H9 (cell line): ENCODE data around the gene ZFP91. TPM values are rescaled to one million over a fixed set of nuclear protein-coding genes. Genes with fewer than 3 reads are reported as not detected.

Experiments used
- DNase-seq: peaks from one replicate; pipeline ENCODE4 v3.0.0-alpha.2; 2017
- H2AFZ ChIP-seq: one replicate; pipeline ENCODE4 v1.6.1; 2013; ENCODE audit warnings: mild to moderate bottlenecking, low read length, control low read depth, moderate library complexity
- H2AK5ac ChIP-seq: 2 replicates; pipeline ENCODE4 v1.6.1; 2013; ENCODE audit warnings: low read length, control low read depth, mixed read lengths; ENCODE audit not compliant: insufficient read length
- H2BK120ac ChIP-seq: one replicate; pipeline ENCODE4 v1.6.1; 2013; ENCODE audit warnings: low read depth, mild to moderate bottlenecking, low read length, control low read depth, inconsistent platforms; ENCODE audit not compliant: poor library complexity, severe bottlenecking
- H2BK12ac ChIP-seq: 2 replicates; pipeline ENCODE4 v1.6.1; 2013; ENCODE audit warnings: low read length, control low read depth, mixed read lengths, low read depth; ENCODE audit not compliant: insufficient read length
- H2BK15ac ChIP-seq: 2 replicates; pipeline ENCODE4 v1.6.1; 2013; ENCODE audit warnings: low read depth, low read length, control low read depth
- H2BK20ac ChIP-seq: one replicate; pipeline ENCODE4 v1.6.1; 2013; ENCODE audit warnings: low read depth, mild to moderate bottlenecking, low read length, control low read depth, inconsistent platforms; ENCODE audit not compliant: poor library complexity, severe bottlenecking
- H2BK5ac ChIP-seq: 2 replicates; pipeline ENCODE4 v1.6.1; 2013; ENCODE audit warnings: low read length, control low read depth, mixed read lengths; ENCODE audit not compliant: insufficient read length
- H3K14ac ChIP-seq: 2 replicates; pipeline ENCODE4 v1.6.1; 2013; ENCODE audit warnings: low read length, control low read depth; ENCODE audit not compliant: insufficient read depth
- H3K18ac ChIP-seq: 2 replicates; pipeline ENCODE4 v1.6.1; 2013; ENCODE audit warnings: low read depth, mild to moderate bottlenecking, mixed read lengths, low read length, control low read depth; ENCODE audit not compliant: insufficient read length
- H3K23ac ChIP-seq: 2 replicates; pipeline ENCODE4 v1.6.1; 2013; ENCODE audit warnings: low read length, control low read depth, mixed read lengths, low read depth; ENCODE audit not compliant: insufficient read length
- H3K23me2 ChIP-seq: 2 replicates; pipeline ENCODE4 v1.6.1; 2013; ENCODE audit warnings: low read depth, mild to moderate bottlenecking, mixed read lengths, low read length, control low read depth; ENCODE audit not compliant: insufficient read length, poor library complexity, severe bottlenecking
- H3K27ac ChIP-seq: 2 replicates; pipeline ENCODE4 v1.5.1; 2013; ENCODE audit warnings: low read length, control low read depth, mixed read lengths, low read depth; ENCODE audit not compliant: insufficient read length
- H3K27me3 ChIP-seq: 2 replicates; pipeline ENCODE4 v1.6.1; 2013; ENCODE audit warnings: low read length, control low read depth, inconsistent platforms; ENCODE audit not compliant: insufficient read depth
- H3K4ac ChIP-seq: 2 replicates; pipeline ENCODE4 v1.6.1; 2013; ENCODE audit warnings: low read depth, mild to moderate bottlenecking, control low read depth, inconsistent platforms, low read length, moderate library complexity
- H3K4me1 ChIP-seq: 2 replicates; pipeline ENCODE4 v1.6.1; 2013; ENCODE audit warnings: low read length, control low read depth, inconsistent platforms; ENCODE audit not compliant: insufficient read depth
- H3K4me2 ChIP-seq: 2 replicates; pipeline ENCODE4 v1.6.1; 2013; ENCODE audit warnings: low read length, control low read depth, mixed read lengths; ENCODE audit not compliant: insufficient read length, insufficient read depth
- H3K56ac ChIP-seq: 2 replicates; pipeline ENCODE4 v1.6.1; 2013; ENCODE audit warnings: low read depth, mild to moderate bottlenecking, mixed read lengths, low read length, control low read depth; ENCODE audit not compliant: insufficient read length
- H3K79me1 ChIP-seq: 2 replicates; pipeline ENCODE4 v1.6.1; 2013; ENCODE audit warnings: low read depth, mild to moderate bottlenecking, moderate library complexity, low read length, control low read depth, inconsistent platforms; ENCODE audit not compliant: insufficient read depth, poor library complexity, severe bottlenecking
- H3K79me2 ChIP-seq: 2 replicates; pipeline ENCODE4 v1.6.1; 2013; ENCODE audit warnings: low read length, control low read depth, inconsistent platforms; ENCODE audit not compliant: insufficient read depth
- H3K9ac ChIP-seq: 2 replicates; pipeline ENCODE4 v1.6.1; 2013; ENCODE audit warnings: low read length, control low read depth, mixed read lengths; ENCODE audit not compliant: insufficient read length; ENCODE audit errors: extremely low read depth
- H3K9me3 ChIP-seq: one replicate; pipeline ENCODE4 v1.6.1; 2013; ENCODE audit warnings: low read depth, low read length, inconsistent platforms; ENCODE audit not compliant: control insufficient read depth
- H3T11ph ChIP-seq: one replicate; pipeline ENCODE4 v1.6.1; 2013; ENCODE audit warnings: mild to moderate bottlenecking, low read length, control low read depth, inconsistent platforms
- H4K20me1 ChIP-seq: one replicate; pipeline ENCODE4 v1.6.1; 2013; ENCODE audit not compliant: control insufficient read depth, insufficient read length, insufficient read depth
- H4K5ac ChIP-seq: 2 replicates; pipeline ENCODE4 v1.6.1; 2013; ENCODE audit warnings: low read depth, mild to moderate bottlenecking, mixed read lengths, low read length, control low read depth; ENCODE audit not compliant: insufficient read length
- H4K8ac ChIP-seq: replicated peaks from 2 replicates; pipeline ENCODE4 v1.6.1; 2013; ENCODE audit warnings: low read length, control low read depth, mixed read lengths, low read depth; ENCODE audit not compliant: insufficient read length
- H4K91ac ChIP-seq: 2 replicates; pipeline ENCODE4 v1.6.1; 2013; ENCODE audit warnings: low read depth, mild to moderate bottlenecking, moderate library complexity, mixed read lengths, low read length, control low read depth; ENCODE audit not compliant: insufficient read length
- H3K27ac Mint-ChIP-seq, 3 experiments: 2 replicates in 2 of 3; 3 replicates in 1 of 3; pipeline ENCODE4 v1.8.0; 2020 to 2021; ENCODE audit warnings: mixed read lengths in 3 of 3, mild to moderate bottlenecking in 1 of 3, moderate library complexity in 1 of 3
- H3K27me3 Mint-ChIP-seq: 2 replicates; pipeline ENCODE4 v1.8.0; 2021; ENCODE audit warnings: low read depth, mild to moderate bottlenecking, moderate library complexity, mixed read lengths
- H3K36me3 Mint-ChIP-seq, 3 experiments: 2 replicates in 2 of 3; 3 replicates in 1 of 3; pipeline ENCODE4 v1.8.0; 2020 to 2021; ENCODE audit warnings: low read depth in 3 of 3, mixed read lengths in 3 of 3; ENCODE audit not compliant: insufficient read depth in 1 of 3
- H3K4me1 Mint-ChIP-seq, 2 experiments: 2 replicates each; pipeline ENCODE4 v1.8.0; 2020; ENCODE audit warnings: mixed read lengths in 2 of 2
- H3K4me3 Mint-ChIP-seq, 2 experiments: 2 replicates in 1 of 2; 3 replicates in 1 of 2; pipeline ENCODE4 v1.8.0; 2020 to 2021; ENCODE audit warnings: mild to moderate bottlenecking in 2 of 2, mixed read lengths in 2 of 2, moderate library complexity in 1 of 2
- H3K9me3 Mint-ChIP-seq, 2 experiments: 2 replicates in 1 of 2; 3 replicates in 1 of 2; pipeline ENCODE4 v1.8.0; 2020; ENCODE audit warnings: mild to moderate bottlenecking in 2 of 2, mixed read lengths in 2 of 2, moderate library complexity in 1 of 2
- CTCF ChIP-seq: fragments of 200-600 bp; sonication (generic); conservative IDR thresholded peaks from 3 replicates; pipeline ENCODE4 v1.8.0; 2021; ENCODE audit warnings: antibody characterized with exemption, mild to moderate bottlenecking
- WGBS: extraction: QIAGEN DNeasy Blood & Tissue Kit; methylation state at CpG from one replicate; pipeline ENCODE4 v1.1.7; 2013; ENCODE audit warnings: missing lambda C conversion rate, low lambda C conversion rate, mixed read lengths; ENCODE audit not compliant: insufficient read length; ENCODE audit errors: extremely low coverage; 5-methylcytosine and 5-hydroxymethylcytosine counted together
- total RNA-seq: library from RNA; stranded (reverse); gene quantifications from 2 replicates; pipeline ENCODE4 v1.2.1, GENCODE V29; 2021

ZFP91 gene
- total RNA-seq, 1 experiment from 2014 or later = 32.9 TPM

- no peak overlapping the region for H2BK5ac ChIP-seq
- H3K9me3 Mint-ChIP-seq = no peaks in the 10 kb centered on the region
- H3K79me1 ChIP-seq = peaks cover 4% of the 10 kb centered on the region
- H3K4me3 Mint-ChIP-seq = no peak overlapping the region
- H2AFZ ChIP-seq = no peak overlapping the region
- no peaks in the 10 kb centered on the region for H3K23me2 ChIP-seq
- H3K27ac Mint-ChIP-seq = no peak overlapping the region; a peak in 1 of 7 replicates
- no peak overlapping the region for H2BK12ac ChIP-seq
- no peak overlapping the region for H3K27ac ChIP-seq
- no peak for DNase-seq
- no peak overlapping the region for H2BK20ac ChIP-seq
- H3K4me1 ChIP-seq = no peaks in the 10 kb centered on the region; the same call in 1 of the 2 replicates
- no peaks in the 10 kb centered on the region for H4K20me1 ChIP-seq
- no peaks in the 10 kb centered on the region for H3K27me3 Mint-ChIP-seq
- H3K79me2 ChIP-seq = peaks cover 18% of the 10 kb centered on the region; the same call in 1 of the 2 replicates
- H2BK15ac ChIP-seq = no peak overlapping the region
- no peaks in the 10 kb centered on the region for H3K9me3 ChIP-seq
- H2AK5ac ChIP-seq = no peak overlapping the region
- H3K9ac ChIP-seq = no peak overlapping the region
- no peak overlapping the region for H3T11ph ChIP-seq
- H3K4me1 Mint-ChIP-seq = peaks cover 14% of the 10 kb centered on the region in 2 experiments; a peak in 3 of 4 replicates
- peaks cover 19 to 30% (median 24%) of the 10 kb centered on the region in 3 experiments; a peak in 6 of 7 replicates for H3K36me3 Mint-ChIP-seq
- H2BK120ac ChIP-seq = no peak overlapping the region
- H3K14ac ChIP-seq = no peak overlapping the region
- H4K8ac ChIP-seq = no peak overlapping the region
- H3K56ac ChIP-seq = no peak overlapping the region
- no peak overlapping the region for H3K4ac ChIP-seq
- no peaks in the 10 kb centered on the region for H3K27me3 ChIP-seq
- no peak for TF ChIP-seq CTCF
- WGBS = no CpG with 5 or more reads among the region's 4 CpGs
- no peak overlapping the region for H4K5ac ChIP-seq
- no peak overlapping the region for H3K23ac ChIP-seq
- H3K18ac ChIP-seq = no peak overlapping the region
- H4K91ac ChIP-seq = no peak overlapping the region
- H3K4me2 ChIP-seq = no peak overlapping the region
These were observed 28.3 kb downstream of the ZFP91 start for GRCh38 chr11:58606930-58607714.
